ENCODE measurements around the gene CHGA. TPM values are rescaled to one million over a fixed set of nuclear protein-coding genes. Genes with fewer than 3 reads are reported as not detected.
A peak's percentile ranks its signal among the peaks of the same experiment; 100 is the strongest.

CHGA gene
- polyA plus RNA-seq, 3 donors from 2014 or later, result 0.63 TPM; not detected in 2

GRCh38 chr14:92928961-92929688 is 6.2 kb downstream of the CHGA start:
- Mint-ChIP-seq H3K4me3 (no peak overlapping the region), H3K27me3 (ENCODE audit: low read depth in 3 of 3) (peaks cover 4 to 14% (median 13%) of the 10 kb centered on the region in 3 donors), H3K4me1 (peaks cover 0 to 2% of the 10 kb centered on the region in 2 donors), H3K9me3 (no peaks in the 10 kb centered on the region), H3K36me3 (peaks cover 0 to 3% (median 0%) of the 10 kb centered on the region in 3 donors), H3K27ac (no peak overlapping the region)
- DNase-seq, result no peak

GRCh38 chr14:92929689-92930608 is 7.0 kb downstream of the CHGA start:
- H3K4me1 Mint-ChIP-seq, result no peaks in the 10 kb centered on the region
- no peak overlapping the region for H3K27ac Mint-ChIP-seq
- peaks cover 2 to 11% (median 5%) of the 10 kb centered on the region in 3 donors for H3K27me3 Mint-ChIP-seq (ENCODE audit: low read depth in 3 of 3)
- no peak overlapping the region for H3K4me3 Mint-ChIP-seq
- DNase-seq, result no peak
- H3K9me3 Mint-ChIP-seq, result no peaks in the 10 kb centered on the region
- peaks cover 0 to 4% (median 0%) of the 10 kb centered on the region in 3 donors for H3K36me3 Mint-ChIP-seq

- H3K27ac Mint-ChIP-seq, result no peak overlapping the region
These were observed 8.0 kb downstream of the CHGA start for GRCh38 chr14:92930737-92931602.

GRCh38 chr14:92931681-92932447 is 8.9 kb downstream of the CHGA start:
- peaks cover 0 to 6% (median 0%) of the 10 kb centered on the region in 3 donors for H3K27me3 Mint-ChIP-seq (ENCODE audit: low read depth in 3 of 3)
- peak overlapping the region in 1 of 5 donors; percentile 13 for H3K4me3 Mint-ChIP-seq
- H3K9me3 Mint-ChIP-seq, result no peaks in the 10 kb centered on the region
- no peaks in the 10 kb centered on the region for H3K4me1 Mint-ChIP-seq
- H3K36me3 Mint-ChIP-seq, result peaks cover 0 to 10% (median 2%) of the 10 kb centered on the region in 3 donors
- no peak for DNase-seq
- no peak overlapping the region for H3K27ac Mint-ChIP-seq

More at GRCh38 chr14:92930737-92931602, 8.0 kb downstream of the CHGA start:
- no peak overlapping the region for H3K4me3 Mint-ChIP-seq
- no peaks in the 10 kb centered on the region for H3K9me3 Mint-ChIP-seq
- H3K27me3 Mint-ChIP-seq (ENCODE audit: low read depth in 3 of 3), result peaks cover 0 to 6% (median 0%) of the 10 kb centered on the region in 3 donors
- H3K36me3 Mint-ChIP-seq, result peaks cover 0 to 7% (median 0%) of the 10 kb centered on the region in 3 donors
- no peak for DNase-seq
- H3K4me1 Mint-ChIP-seq, result no peaks in the 10 kb centered on the region

GRCh38 chr14:92932448-92933395 is 9.8 kb downstream of the CHGA start:
- H3K4me1 Mint-ChIP-seq, result no peaks in the 10 kb centered on the region
- H3K27ac Mint-ChIP-seq, result no peak overlapping the region
- H3K4me3 Mint-ChIP-seq, result no peak overlapping the region
- H3K27me3 Mint-ChIP-seq (ENCODE audit: low read depth in 3 of 3), result peaks cover 0 to 6% (median 0%) of the 10 kb centered on the region in 3 donors
- no peaks in the 10 kb centered on the region for H3K9me3 Mint-ChIP-seq
- no peak for DNase-seq
- H3K36me3 Mint-ChIP-seq, result peaks cover 0 to 8% (median 6%) of the 10 kb centered on the region in 3 donors

- no peak for DNase-seq
- Mint-ChIP-seq H3K4me3 (no peak overlapping the region), H3K27ac (no peak overlapping the region), H3K36me3 (peaks cover 0 to 8% (median 6%) of the 10 kb centered on the region in 3 donors), H3K4me1 (no peaks in the 10 kb centered on the region), H3K9me3 (no peaks in the 10 kb centered on the region), H3K27me3 (ENCODE audit: low read depth in 3 of 3) (peaks cover 0 to 6% (median 0%) of the 10 kb centered on the region in 3 donors)
These were observed 10.5 kb downstream of the CHGA start for GRCh38 chr14:92933481-92933880.

- no peaks in the 10 kb centered on the region for H3K4me1 Mint-ChIP-seq
These were observed 11.5 kb downstream of the CHGA start for GRCh38 chr14:92934196-92935085.

GRCh38 chr14:92935446-92935845 is 12.5 kb downstream of the CHGA start:
- no peak for DNase-seq
- no peak overlapping the region for H3K27ac Mint-ChIP-seq
- peaks cover 0 to 6% (median 1%) of the 10 kb centered on the region in 3 donors for H3K27me3 Mint-ChIP-seq (ENCODE audit: low read depth in 3 of 3)

More at GRCh38 chr14:92934196-92935085, 11.5 kb downstream of the CHGA start:
- H3K36me3 Mint-ChIP-seq, result peaks cover 0 to 8% (median 6%) of the 10 kb centered on the region in 3 donors
- H3K9me3 Mint-ChIP-seq, result no peaks in the 10 kb centered on the region
- no peak overlapping the region for H3K4me3 Mint-ChIP-seq
- H3K27me3 Mint-ChIP-seq (ENCODE audit: low read depth in 3 of 3), result peaks cover 0 to 6% (median 1%) of the 10 kb centered on the region in 3 donors
- no peak for DNase-seq
- no peak overlapping the region for H3K27ac Mint-ChIP-seq

GRCh38 chr14:92936085-92936484 is 13.1 kb downstream of the CHGA start:
- H3K27me3 Mint-ChIP-seq (ENCODE audit: low read depth in 3 of 3), result peaks cover 0 to 6% (median 1%) of the 10 kb centered on the region in 3 donors
- H3K9me3 Mint-ChIP-seq, result no peaks in the 10 kb centered on the region
- peaks cover 3 to 10% (median 6%) of the 10 kb centered on the region in 3 donors for H3K36me3 Mint-ChIP-seq
- H3K4me1 Mint-ChIP-seq, result no peaks in the 10 kb centered on the region
- H3K27ac Mint-ChIP-seq, result no peak overlapping the region
- no peak for DNase-seq
- H3K4me3 Mint-ChIP-seq, result no peak overlapping the region

More at GRCh38 chr14:92935446-92935845, 12.5 kb downstream of the CHGA start:
- Mint-ChIP-seq H3K4me1 (no peaks in the 10 kb centered on the region), H3K9me3 (no peaks in the 10 kb centered on the region), H3K4me3 (no peak overlapping the region), H3K36me3 (peaks cover 3 to 8% (median 6%) of the 10 kb centered on the region in 3 donors)

GRCh38 chr14:92937051-92937937 is 14.3 kb downstream of the CHGA start:
- Mint-ChIP-seq H3K27ac (no peak overlapping the region), H3K4me3 (no peak overlapping the region)

More at GRCh38 chr14:92937051-92937937, 14.3 kb downstream of the CHGA start:
- peaks cover 0 to 9% (median 1%) of the 10 kb centered on the region in 3 donors for H3K27me3 Mint-ChIP-seq (ENCODE audit: low read depth in 3 of 3)
- peaks cover 3 to 13% (median 6%) of the 10 kb centered on the region in 3 donors for H3K36me3 Mint-ChIP-seq
- no peaks in the 10 kb centered on the region for H3K4me1 Mint-ChIP-seq
- DNase-seq, result no peak
- H3K9me3 Mint-ChIP-seq, result no peaks in the 10 kb centered on the region

All from immature natural killer cell (primary cell).